ENCODE data around the gene PLCB1.

PLCB1 gene

GRCh38 chr20:8131598-8132483 is at the start of gene PLCB1:
PLCB1 (plus strand) TSS chr20:8132266; CDS start chr20:8132652, 386 bp downstream.
- H3K9me2 ChIP-seq (replicated peaks; ENCODE audit: control insufficient read depth, low read length): no peaks in the 10 kb centered on the region
- H3K4me3 ChIP-seq (ENCODE audit: low read length): no peak within 1 kb of the TSS
- no peak for TF ChIP-seq EZH2phosphoT487 (IDR thresholded peaks at IDR 0.05; ENCODE audit: borderline replicate concordance, low read length)
- TF ChIP-seq, protein P1, sequence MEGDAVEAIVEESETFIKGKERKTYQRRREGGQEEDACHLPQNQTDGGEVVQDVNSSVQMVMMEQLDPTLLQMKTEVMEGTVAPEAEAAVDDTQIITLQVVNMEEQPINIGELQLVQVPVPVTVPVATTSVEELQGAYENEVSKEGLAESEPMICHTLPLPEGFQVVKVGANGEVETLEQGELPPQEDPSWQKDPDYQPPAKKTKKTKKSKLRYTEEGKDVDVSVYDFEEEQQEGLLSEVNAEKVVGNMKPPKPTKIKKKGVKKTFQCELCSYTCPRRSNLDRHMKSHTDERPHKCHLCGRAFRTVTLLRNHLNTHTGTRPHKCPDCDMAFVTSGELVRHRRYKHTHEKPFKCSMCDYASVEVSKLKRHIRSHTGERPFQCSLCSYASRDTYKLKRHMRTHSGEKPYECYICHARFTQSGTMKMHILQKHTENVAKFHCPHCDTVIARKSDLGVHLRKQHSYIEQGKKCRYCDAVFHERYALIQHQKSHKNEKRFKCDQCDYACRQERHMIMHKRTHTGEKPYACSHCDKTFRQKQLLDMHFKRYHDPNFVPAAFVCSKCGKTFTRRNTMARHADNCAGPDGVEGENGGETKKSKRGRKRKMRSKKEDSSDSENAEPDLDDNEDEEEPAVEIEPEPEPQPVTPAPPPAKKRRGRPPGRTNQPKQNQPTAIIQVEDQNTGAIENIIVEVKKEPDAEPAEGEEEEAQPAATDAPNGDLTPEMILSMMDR (IDR thresholded peaks at IDR 0.05; ENCODE audit: low read depth, low read length, poor library complexity, severe bottlenecking): peak; percentile 51
- no peaks in the 10 kb centered on the region for H3K4me1 ChIP-seq (ENCODE audit: control insufficient read depth, low read length)
- H3K36me3 ChIP-seq (ENCODE audit: control insufficient read depth, low read length): no peaks in the 10 kb centered on the region
- H3F3A ChIP-seq (ENCODE audit: control insufficient read depth, insufficient read depth): no peaks in the 10 kb centered on the region
- H4K20me1 ChIP-seq (ENCODE audit: control insufficient read depth, insufficient read depth, low read depth, low read length): no peaks in the 10 kb centered on the region
- H3K79me2 ChIP-seq (ENCODE audit: control insufficient read depth, low read length): no peaks in the 10 kb centered on the region
- no peaks in the 10 kb centered on the region for H3K9me3 ChIP-seq (ENCODE audit: control insufficient read depth, insufficient read depth, low read length)
- H3K4me2 ChIP-seq (ENCODE audit: low read length): peak within 1 kb of the TSS; percentile 47
- H3K27ac ChIP-seq (ENCODE audit: low read depth, low read length): no peak within 1 kb of the TSS
- H3K27me3 ChIP-seq (ENCODE audit: control insufficient read depth, low read length): peaks cover 16% of the 10 kb centered on the region

DNA sequence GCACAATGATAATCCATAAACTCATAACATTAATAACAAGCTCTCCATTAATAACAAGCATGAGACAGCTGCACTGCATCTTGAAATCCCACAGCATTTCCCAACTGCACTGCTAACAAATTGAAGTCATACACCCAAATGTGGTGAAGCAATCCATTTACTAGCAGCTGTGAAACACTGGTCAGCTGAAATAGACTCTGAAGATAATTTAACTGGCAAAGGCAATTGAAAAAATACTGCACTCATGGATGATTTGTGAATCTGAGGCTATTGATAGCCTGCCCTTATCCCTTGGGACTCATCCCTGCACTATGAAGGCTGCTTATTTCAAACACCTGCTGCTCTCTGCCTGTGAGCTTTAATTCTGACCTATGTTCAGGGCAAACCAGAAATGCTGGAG is 49.1 kb upstream of the PLCB1 start:
- Histone ChIP-seq H3K4me1 (ENCODE audit: control insufficient read depth, low read length) (no peaks in the 10 kb centered on the region), H3K9me2 (replicated peaks; ENCODE audit: control insufficient read depth, low read length) (no peaks in the 10 kb centered on the region), H3K27ac (ENCODE audit: low read depth, low read length) (no peak overlapping the region), H3K27me3 (ENCODE audit: control insufficient read depth, low read length) (no peaks in the 10 kb centered on the region), H3K36me3 (ENCODE audit: control insufficient read depth, low read length) (no peaks in the 10 kb centered on the region), H3K9me3 (ENCODE audit: control insufficient read depth, insufficient read depth, low read length) (no peaks in the 10 kb centered on the region), H3F3A (ENCODE audit: control insufficient read depth, insufficient read depth) (no peaks in the 10 kb centered on the region), H3K4me3 (ENCODE audit: low read length) (no peak overlapping the region), H4K20me1 (ENCODE audit: control insufficient read depth, insufficient read depth, low read depth, low read length) (no peaks in the 10 kb centered on the region), H3K4me2 (ENCODE audit: low read length) (no peak overlapping the region), H3K79me2 (ENCODE audit: control insufficient read depth, low read length) (no peaks in the 10 kb centered on the region)
- TF ChIP-seq, protein P1 (IDR thresholded peaks at IDR 0.05; ENCODE audit: low read depth, low read length, poor library complexity, severe bottlenecking): no peak
- TF ChIP-seq EZH2phosphoT487 (IDR thresholded peaks at IDR 0.05; ENCODE audit: borderline replicate concordance, low read length): no peak

DNA sequence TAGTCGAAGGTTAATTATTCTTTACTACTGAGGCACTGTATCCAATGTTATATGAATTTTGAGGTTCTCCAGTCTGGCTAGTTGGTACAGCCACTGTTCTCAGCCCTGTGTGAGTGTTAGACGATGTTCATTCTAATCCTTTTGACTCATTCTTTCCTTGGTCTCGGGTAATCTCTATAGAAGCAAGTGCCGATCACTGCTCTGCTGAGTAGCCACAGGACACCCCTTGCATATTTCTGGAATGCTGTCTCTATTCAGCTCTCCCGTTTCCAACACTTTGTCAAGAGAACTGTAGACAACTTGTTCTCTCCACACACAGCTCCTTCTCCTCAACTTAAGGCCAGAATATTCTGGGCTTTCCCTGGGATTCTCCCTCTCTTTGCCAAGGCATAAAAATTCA is 42.4 kb upstream of the PLCB1 start:
- H3K36me3 ChIP-seq (ENCODE audit: control insufficient read depth, low read length): no peaks in the 10 kb centered on the region
- H3K9me2 ChIP-seq (replicated peaks; ENCODE audit: control insufficient read depth, low read length): no peaks in the 10 kb centered on the region
- H3K9me3 ChIP-seq (ENCODE audit: control insufficient read depth, insufficient read depth, low read length): no peaks in the 10 kb centered on the region
- H3K4me1 ChIP-seq (ENCODE audit: control insufficient read depth, low read length): no peaks in the 10 kb centered on the region
- H3K4me2 ChIP-seq (ENCODE audit: low read length): no peak overlapping the region
- no peaks in the 10 kb centered on the region for H3K27me3 ChIP-seq (ENCODE audit: control insufficient read depth, low read length)
- no peaks in the 10 kb centered on the region for H4K20me1 ChIP-seq (ENCODE audit: control insufficient read depth, insufficient read depth, low read depth, low read length)
- no peak for TF ChIP-seq EZH2phosphoT487 (IDR thresholded peaks at IDR 0.05; ENCODE audit: borderline replicate concordance, low read length)
- TF ChIP-seq, protein P1 (IDR thresholded peaks at IDR 0.05; ENCODE audit: low read depth, low read length, poor library complexity, severe bottlenecking): no peak
- H3K79me2 ChIP-seq (ENCODE audit: control insufficient read depth, low read length): no peaks in the 10 kb centered on the region
- H3K4me3 ChIP-seq (ENCODE audit: low read length): no peak overlapping the region
- no peaks in the 10 kb centered on the region for H3F3A ChIP-seq (ENCODE audit: control insufficient read depth, insufficient read depth)
- no peak overlapping the region for H3K27ac ChIP-seq (ENCODE audit: low read depth, low read length)
